PFSK-1 (cell line): ENCODE measurements around the gene DNAH9.

Experiments
- FOXP2 ChIP-seq: optimal IDR thresholded peaks from 2 replicates; pipeline ENCODE3; 2011; ENCODE audit warnings: borderline replicate concordance, control low read depth, inconsistent platforms; ENCODE audit not compliant: insufficient read depth; ENCODE audit errors: extremely low read length, extremely low read depth
- POLR2AphosphoS5 ChIP-seq: IDR thresholded peaks from 2 replicates; pipeline ENCODE4 v1.6.1; 2012; ENCODE audit warnings: low read depth, mild to moderate bottlenecking, control low read depth, low read length, moderate library complexity
- SIN3A ChIP-seq: IDR thresholded peaks from 2 replicates; pipeline ENCODE4 v1.6.1; 2012; ENCODE audit warnings: mild to moderate bottlenecking, low read length, moderate library complexity, borderline replicate concordance; ENCODE audit not compliant: insufficient read depth
- TAF1 ChIP-seq: IDR thresholded peaks from 2 replicates; pipeline ENCODE4 v1.6.1; 2012; ENCODE audit warnings: low read length, control low read depth, borderline replicate concordance; ENCODE audit not compliant: insufficient read depth
- TF ChIP-seq, protein P1 (sequence below), 2 experiments: IDR thresholded peaks; 2 replicates each; pipeline versions ENCODE4 v1.6.1 to v1.8.0; 2011 to 2012; ENCODE audit warnings: low read depth in 2 of 2, low read length in 2 of 2, control low read depth in 1 of 2, inconsistent platforms in 1 of 2, mild to moderate bottlenecking in 1 of 2, moderate library complexity in 1 of 2; ENCODE audit not compliant: insufficient read depth in 1 of 2

The DNAH9 gene

DNA sequence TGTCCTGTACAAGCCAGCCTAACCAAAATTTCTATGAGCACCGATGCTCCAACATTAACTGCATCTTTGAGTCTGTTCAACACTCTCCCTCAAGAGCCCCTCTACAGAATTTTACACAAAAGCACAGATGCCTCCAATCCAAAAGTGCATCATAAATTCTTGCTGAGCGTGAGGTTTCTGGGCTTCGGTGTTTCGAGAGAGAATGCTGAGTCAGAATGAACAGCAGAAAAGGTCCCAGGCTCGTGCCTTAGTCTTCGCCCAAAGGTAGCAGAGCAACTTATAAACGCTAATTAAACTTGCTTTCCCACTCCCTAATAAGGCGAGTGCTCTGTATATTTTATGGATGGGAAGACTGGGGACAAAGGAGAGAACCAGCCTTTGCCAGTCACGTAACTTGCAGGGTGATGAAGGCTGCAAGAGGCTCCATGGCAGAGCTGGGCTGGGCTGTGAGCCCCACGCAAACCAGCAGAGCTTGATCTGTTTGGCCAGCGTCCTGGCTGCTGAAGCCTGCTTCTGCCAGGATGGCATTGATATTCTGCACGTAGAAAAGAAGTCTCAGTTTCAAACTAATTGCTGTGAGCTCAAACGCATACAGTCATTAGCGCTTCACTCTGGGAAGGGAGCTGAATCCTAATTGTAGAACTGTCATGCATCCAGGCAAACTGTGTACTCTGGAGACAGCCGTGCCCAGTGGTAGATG is 138.5 kb downstream of the DNAH9 start:
- TF ChIP-seq SIN3A (no peak), POLR2AphosphoS5 (no peak), FOXP2 (no peak), TAF1 (no peak)
- TF ChIP-seq, protein P1, sequence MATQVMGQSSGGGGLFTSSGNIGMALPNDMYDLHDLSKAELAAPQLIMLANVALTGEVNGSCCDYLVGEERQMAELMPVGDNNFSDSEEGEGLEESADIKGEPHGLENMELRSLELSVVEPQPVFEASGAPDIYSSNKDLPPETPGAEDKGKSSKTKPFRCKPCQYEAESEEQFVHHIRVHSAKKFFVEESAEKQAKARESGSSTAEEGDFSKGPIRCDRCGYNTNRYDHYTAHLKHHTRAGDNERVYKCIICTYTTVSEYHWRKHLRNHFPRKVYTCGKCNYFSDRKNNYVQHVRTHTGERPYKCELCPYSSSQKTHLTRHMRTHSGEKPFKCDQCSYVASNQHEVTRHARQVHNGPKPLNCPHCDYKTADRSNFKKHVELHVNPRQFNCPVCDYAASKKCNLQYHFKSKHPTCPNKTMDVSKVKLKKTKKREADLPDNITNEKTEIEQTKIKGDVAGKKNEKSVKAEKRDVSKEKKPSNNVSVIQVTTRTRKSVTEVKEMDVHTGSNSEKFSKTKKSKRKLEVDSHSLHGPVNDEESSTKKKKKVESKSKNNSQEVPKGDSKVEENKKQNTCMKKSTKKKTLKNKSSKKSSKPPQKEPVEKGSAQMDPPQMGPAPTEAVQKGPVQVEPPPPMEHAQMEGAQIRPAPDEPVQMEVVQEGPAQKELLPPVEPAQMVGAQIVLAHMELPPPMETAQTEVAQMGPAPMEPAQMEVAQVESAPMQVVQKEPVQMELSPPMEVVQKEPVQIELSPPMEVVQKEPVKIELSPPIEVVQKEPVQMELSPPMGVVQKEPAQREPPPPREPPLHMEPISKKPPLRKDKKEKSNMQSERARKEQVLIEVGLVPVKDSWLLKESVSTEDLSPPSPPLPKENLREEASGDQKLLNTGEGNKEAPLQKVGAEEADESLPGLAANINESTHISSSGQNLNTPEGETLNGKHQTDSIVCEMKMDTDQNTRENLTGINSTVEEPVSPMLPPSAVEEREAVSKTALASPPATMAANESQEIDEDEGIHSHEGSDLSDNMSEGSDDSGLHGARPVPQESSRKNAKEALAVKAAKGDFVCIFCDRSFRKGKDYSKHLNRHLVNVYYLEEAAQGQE (IDR thresholded peaks at IDR 0.05; ENCODE audit: insufficient read depth in 1 of 2, low read depth in 2 of 2, low read length in 2 of 2) = no peak

DNA sequence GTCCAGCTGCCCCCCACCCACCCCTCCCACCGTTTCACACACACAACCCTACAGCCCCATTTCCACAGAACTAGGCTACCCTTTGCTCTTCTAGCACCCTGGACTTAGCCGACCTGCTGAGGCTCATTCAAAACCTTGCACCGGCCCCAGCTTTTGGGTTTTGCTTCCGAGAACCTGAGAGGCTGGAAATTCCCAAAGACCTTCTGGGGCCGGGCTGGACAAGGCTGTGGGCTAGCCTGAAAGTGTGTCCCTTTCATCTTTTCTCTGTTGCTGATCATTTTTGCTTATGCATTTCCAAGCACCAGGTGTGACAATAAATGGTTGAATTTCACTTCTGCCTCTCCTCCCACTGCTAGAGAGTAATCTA is 139.0 kb downstream of the DNAH9 start:
- TF ChIP-seq, protein P1 (IDR thresholded peaks at IDR 0.05; ENCODE audit: insufficient read depth in 1 of 2, low read depth in 2 of 2, low read length in 2 of 2) = no peak
- no peak for TF ChIP-seq FOXP2
- TF ChIP-seq TAF1 = no peak
- no peak for TF ChIP-seq SIN3A
- TF ChIP-seq POLR2AphosphoS5 = no peak

DNA sequence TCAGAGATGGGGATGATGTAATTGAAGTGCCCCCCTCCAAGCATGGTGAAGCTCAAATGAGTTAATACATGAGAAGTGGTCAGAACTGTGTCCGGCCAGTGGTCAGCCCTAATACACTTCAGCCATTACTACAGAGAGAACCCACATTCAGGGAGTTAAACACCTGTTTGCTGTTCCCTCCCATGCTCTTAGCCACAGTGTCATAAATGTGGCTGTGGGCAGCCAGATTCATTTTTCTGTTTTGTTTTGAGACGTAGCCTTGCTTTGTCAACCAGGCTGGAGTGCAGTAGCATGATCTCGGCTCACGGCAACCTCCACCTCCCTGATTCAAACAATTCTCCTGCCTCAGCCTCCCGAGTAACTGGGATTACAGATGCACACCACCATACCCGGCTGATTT is 139.9 kb downstream of the DNAH9 start:
- TF ChIP-seq TAF1 = no peak
- no peak for TF ChIP-seq POLR2AphosphoS5
- no peak for TF ChIP-seq SIN3A
- no peak for TF ChIP-seq FOXP2
- TF ChIP-seq, protein P1 (IDR thresholded peaks at IDR 0.05; ENCODE audit: insufficient read depth in 1 of 2, low read depth in 2 of 2, low read length in 2 of 2) = no peak

- TF ChIP-seq, protein P1 (IDR thresholded peaks at IDR 0.05; ENCODE audit: insufficient read depth in 1 of 2, low read depth in 2 of 2, low read length in 2 of 2) = no peak
Measured at GRCh38 chr17:11739351-11739750, 141.1 kb downstream of the DNAH9 start.

- no peak for TF ChIP-seq TAF1
- TF ChIP-seq SIN3A = no peak
- TF ChIP-seq FOXP2 = no peak
- TF ChIP-seq POLR2AphosphoS5 = no peak
- TF ChIP-seq, protein P1 (IDR thresholded peaks at IDR 0.05; ENCODE audit: insufficient read depth in 1 of 2, low read depth in 2 of 2, low read length in 2 of 2) = no peak
Measured at GRCh38 chr17:11739848-11740247, 141.6 kb downstream of the DNAH9 start.
